ENCODE measurements around the gene CERKL. TPM values are rescaled to one million over a fixed set of nuclear protein-coding genes. Genes with fewer than 3 reads are reported as not detected.

The CERKL gene
- total and polyA plus RNA-seq, 2 experiments from 2014 or later, result 1.9 to 2.3 TPM

DNA sequence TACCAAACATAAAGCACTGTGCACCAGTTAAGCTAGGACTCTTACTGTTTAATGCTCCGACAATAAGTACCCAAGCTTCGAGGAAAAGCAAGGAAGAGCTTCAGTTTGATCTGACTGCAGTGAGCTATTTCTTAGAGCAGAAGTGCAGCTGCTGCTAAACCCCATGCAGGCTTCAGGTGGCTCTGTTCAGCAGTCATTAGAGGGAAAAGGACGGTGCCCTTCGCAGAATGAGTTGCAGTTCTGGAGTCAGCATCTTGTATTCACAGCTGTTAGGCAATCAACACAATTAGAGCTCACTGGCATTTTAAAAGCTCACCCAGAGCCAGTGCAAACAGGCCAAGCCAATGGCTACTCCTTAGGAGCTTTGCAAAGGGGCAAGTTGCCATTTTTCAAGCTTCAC lies 1.5 kb upstream of the CERKL start:
- Histone ChIP-seq H3K9me3 (ENCODE audit: low read depth) (no peaks in the 10 kb centered on the region), H3K27me3 (peaks cover 38% of the 10 kb centered on the region), H3K79me2 (no peaks in the 10 kb centered on the region), H3K4me3 (no peak overlapping the region), H3K9me2 (replicated peaks; ENCODE audit: insufficient read depth) (no peaks in the 10 kb centered on the region), H2AFZ (no peak overlapping the region), H3K4me2 (no peak overlapping the region), H3K4me1 (ENCODE audit: insufficient read depth) (no peaks in the 10 kb centered on the region), H4K20me1 (ENCODE audit: insufficient read depth, poor library complexity, severe bottlenecking) (no peaks in the 10 kb centered on the region), H3K27ac (no peak overlapping the region), H3K36me3 (replicated peaks; ENCODE audit: insufficient read depth, low read depth) (no peaks in the 10 kb centered on the region)
- DNase-seq (ENCODE audit: low spot score), result no peak
- WGBS (ENCODE audit: low lambda C conversion rate, missing lambda C conversion rate), result 49% methylated on average over 4 of the region's 4 CpGs
- TF ChIP-seq, protein P1, sequence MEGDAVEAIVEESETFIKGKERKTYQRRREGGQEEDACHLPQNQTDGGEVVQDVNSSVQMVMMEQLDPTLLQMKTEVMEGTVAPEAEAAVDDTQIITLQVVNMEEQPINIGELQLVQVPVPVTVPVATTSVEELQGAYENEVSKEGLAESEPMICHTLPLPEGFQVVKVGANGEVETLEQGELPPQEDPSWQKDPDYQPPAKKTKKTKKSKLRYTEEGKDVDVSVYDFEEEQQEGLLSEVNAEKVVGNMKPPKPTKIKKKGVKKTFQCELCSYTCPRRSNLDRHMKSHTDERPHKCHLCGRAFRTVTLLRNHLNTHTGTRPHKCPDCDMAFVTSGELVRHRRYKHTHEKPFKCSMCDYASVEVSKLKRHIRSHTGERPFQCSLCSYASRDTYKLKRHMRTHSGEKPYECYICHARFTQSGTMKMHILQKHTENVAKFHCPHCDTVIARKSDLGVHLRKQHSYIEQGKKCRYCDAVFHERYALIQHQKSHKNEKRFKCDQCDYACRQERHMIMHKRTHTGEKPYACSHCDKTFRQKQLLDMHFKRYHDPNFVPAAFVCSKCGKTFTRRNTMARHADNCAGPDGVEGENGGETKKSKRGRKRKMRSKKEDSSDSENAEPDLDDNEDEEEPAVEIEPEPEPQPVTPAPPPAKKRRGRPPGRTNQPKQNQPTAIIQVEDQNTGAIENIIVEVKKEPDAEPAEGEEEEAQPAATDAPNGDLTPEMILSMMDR (IDR thresholded peaks at IDR 0.05; ENCODE audit: poor library complexity), result no peak
- TF ChIP-seq EZH2 (IDR thresholded peaks at IDR 0.05; ENCODE audit: borderline replicate concordance) (no peak), EZH2phosphoT487 (IDR thresholded peaks at IDR 0.05; ENCODE audit: low read depth, severe bottlenecking, unreplicated experiment) (no peak)

DNA sequence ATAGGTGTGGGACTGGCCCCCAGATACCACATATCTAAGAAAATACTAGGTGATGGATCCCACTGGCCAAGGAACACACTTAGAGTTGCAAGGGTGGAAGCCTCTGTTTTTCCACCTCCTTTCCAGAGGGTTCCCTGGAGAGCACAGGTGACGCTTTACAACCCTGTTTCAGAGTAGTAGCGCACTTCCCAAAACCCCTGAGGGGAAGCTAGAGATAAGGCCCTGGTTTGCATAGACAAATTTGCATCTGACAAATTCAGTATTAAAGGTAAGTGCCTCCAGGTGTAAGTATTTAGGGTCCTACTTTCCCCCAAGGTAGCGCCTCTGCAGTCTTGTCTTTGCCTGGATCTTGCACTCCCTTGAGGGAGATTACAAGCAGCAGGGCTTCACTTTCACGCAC lies 474 bp upstream of the CERKL start:
- H3K27me3 ChIP-seq, result peaks cover 38% of the 10 kb centered on the region
- H4K20me1 ChIP-seq (ENCODE audit: insufficient read depth, poor library complexity, severe bottlenecking), result no peaks in the 10 kb centered on the region
- H3K27ac ChIP-seq, result no peak overlapping the region
- H3K4me3 ChIP-seq, result peak overlapping the region; percentile 88
- H3K36me3 ChIP-seq (replicated peaks; ENCODE audit: insufficient read depth, low read depth), result no peaks in the 10 kb centered on the region
- DNase-seq (ENCODE audit: low spot score), result no peak
- no peaks in the 10 kb centered on the region for H3K79me2 ChIP-seq
- H3K4me2 ChIP-seq, result peak overlapping the region; percentile 99
- TF ChIP-seq, protein P1 (IDR thresholded peaks at IDR 0.05; ENCODE audit: poor library complexity), result no peak
- TF ChIP-seq EZH2 (IDR thresholded peaks at IDR 0.05; ENCODE audit: borderline replicate concordance), result no peak
- no peak for TF ChIP-seq EZH2phosphoT487 (IDR thresholded peaks at IDR 0.05; ENCODE audit: low read depth, severe bottlenecking, unreplicated experiment)
- no peaks in the 10 kb centered on the region for H3K4me1 ChIP-seq (ENCODE audit: insufficient read depth)
- no peaks in the 10 kb centered on the region for H3K9me3 ChIP-seq (ENCODE audit: low read depth)
- no peaks in the 10 kb centered on the region for H3K9me2 ChIP-seq (replicated peaks; ENCODE audit: insufficient read depth)
- H2AFZ ChIP-seq, result peak overlapping the region; percentile 94
- 45% methylated on average over 4 of the region's 4 CpGs for WGBS (ENCODE audit: low lambda C conversion rate, missing lambda C conversion rate)

DNA sequence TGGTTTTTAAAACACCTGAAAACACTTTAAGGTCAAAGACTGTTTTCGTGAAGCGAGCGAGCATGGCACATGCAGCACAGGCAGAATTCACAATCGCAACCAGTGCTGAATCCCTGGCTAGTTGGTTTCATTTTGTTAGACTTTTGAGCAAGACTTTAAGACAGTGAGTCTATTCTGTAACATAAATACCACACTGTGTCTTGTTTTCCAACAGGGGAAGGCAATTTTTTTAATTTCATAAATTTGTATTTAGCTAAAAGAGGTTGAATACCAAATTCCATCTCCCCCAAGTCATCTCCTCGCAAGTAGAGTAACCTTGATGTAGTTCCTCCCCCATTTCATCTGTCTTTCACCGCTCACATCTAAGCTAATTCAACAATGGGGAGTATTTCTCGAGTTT lies 1.4 kb downstream of the CERKL start:
- peak overlapping the region; percentile 99 for H3K4me2 ChIP-seq
- no peak overlapping the region for H2AFZ ChIP-seq
- H3K36me3 ChIP-seq (replicated peaks; ENCODE audit: insufficient read depth, low read depth), result no peaks in the 10 kb centered on the region
- no peak for DNase-seq (ENCODE audit: low spot score)
- H3K27me3 ChIP-seq, result peaks cover 38% of the 10 kb centered on the region
- no peak overlapping the region for H3K27ac ChIP-seq
- TF ChIP-seq, protein P1 (IDR thresholded peaks at IDR 0.05; ENCODE audit: poor library complexity), result no peak
- TF ChIP-seq EZH2 (IDR thresholded peaks at IDR 0.05; ENCODE audit: borderline replicate concordance), result no peak
- TF ChIP-seq EZH2phosphoT487 (IDR thresholded peaks at IDR 0.05; ENCODE audit: low read depth, severe bottlenecking, unreplicated experiment), result no peak
- no peak overlapping the region for H3K4me3 ChIP-seq
- no peaks in the 10 kb centered on the region for H3K9me3 ChIP-seq (ENCODE audit: low read depth)
- no peaks in the 10 kb centered on the region for H3K9me2 ChIP-seq (replicated peaks; ENCODE audit: insufficient read depth)
- no peaks in the 10 kb centered on the region for H3K79me2 ChIP-seq
- WGBS (ENCODE audit: low lambda C conversion rate, missing lambda C conversion rate), result 61% methylated on average over 7 of the region's 7 CpGs
- no peaks in the 10 kb centered on the region for H3K4me1 ChIP-seq (ENCODE audit: insufficient read depth)
- H4K20me1 ChIP-seq (ENCODE audit: insufficient read depth, poor library complexity, severe bottlenecking), result no peaks in the 10 kb centered on the region
